Ovary (tissue), 3 donors: Measurements from ENCODE around the gene WDFY4.

Experiments
- CTCF ChIP-seq, 3 donors: fragments of 450-650 bp in 2 of 3; fragments of 200-600 bp in 1 of 3; IDR thresholded peaks; one replicate each; pipeline versions ENCODE4 v1.5.1 to v1.8.0; 2016 to 2022; ENCODE audit warnings: antibody characterized with exemption in 3 of 3, mild to moderate bottlenecking in 1 of 3
- EP300 ChIP-seq: sonication (generic); formaldehyde crosslinking; IDR thresholded peaks from one replicate; pipeline ENCODE4 v1.6.1; 2017; ENCODE audit warnings: antibody characterized with exemption
- POLR2A ChIP-seq: fragments of 450-650 bp; IDR thresholded peaks from one replicate; pipeline ENCODE4 v1.6.1; 2017; ENCODE audit warnings: antibody characterized with exemption, mild to moderate bottlenecking, moderate library complexity
- donor health status: DM: no; HTN: no; CAD: no.

GRCh38 chr10:48773580-48773979 is 88.9 kb downstream of the WDFY4 start:
- TF ChIP-seq CTCF (IDR thresholded peaks at IDR 0.05) (no peak), POLR2A (no peak), EP300 (no peak)
